Activated CD4-positive, CD25-positive, alpha-beta regulatory T cell treated with anti-CD3 and anti-CD28 coated beads, Interleukin-2, amount 50 U/mL, for 24 hours (primary cell): ENCODE data around the gene AKR1E2.
A peak's percentile ranks its signal among the peaks of the same experiment; 100 is the strongest.
"Not testable (repeated sequence)": the region's sequence is repeated elsewhere in the genome, so short reads cannot be mapped to it uniquely, and the experiment has no call there.

Source experiments
- ATAC-seq, 2 donors: fragments of 150-1000 bp; cut with Tn5 transposase; one replicate each; pipeline ENCODE4 v1.10.0; 2021; ENCODE audit warnings: mild to moderate bottlenecking in 1 of 2, moderate library complexity in 1 of 2

The AKR1E2 gene

GRCh38 chr10:4815646-4816180, 10.3 kb upstream of the AKR1E2 start:
- ATAC-seq, result not testable (repeated sequence)

GRCh38 chr10:4816966-4817365, 9.0 kb upstream of the AKR1E2 start:
- no peak for ATAC-seq

DNA sequence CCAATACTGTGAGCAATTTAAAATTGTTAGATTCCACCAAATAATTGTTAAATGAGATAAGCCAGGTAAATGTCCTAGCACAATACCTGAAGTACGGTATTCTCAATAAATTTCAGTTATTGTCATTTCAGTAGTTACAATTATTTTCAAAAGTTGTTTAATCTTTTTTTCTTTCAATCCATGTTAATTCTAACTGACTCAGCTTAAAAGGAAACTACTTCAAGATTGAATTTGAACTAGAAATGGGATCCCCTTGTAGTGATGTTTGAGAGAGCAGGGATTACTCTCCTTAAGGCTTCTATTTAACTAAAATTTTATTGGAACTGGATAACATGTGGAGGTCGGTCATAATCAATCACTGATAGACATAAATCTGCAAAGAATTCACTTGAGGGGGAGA, 6.9 kb upstream of the AKR1E2 start:
- ATAC-seq, result no peak

DNA sequence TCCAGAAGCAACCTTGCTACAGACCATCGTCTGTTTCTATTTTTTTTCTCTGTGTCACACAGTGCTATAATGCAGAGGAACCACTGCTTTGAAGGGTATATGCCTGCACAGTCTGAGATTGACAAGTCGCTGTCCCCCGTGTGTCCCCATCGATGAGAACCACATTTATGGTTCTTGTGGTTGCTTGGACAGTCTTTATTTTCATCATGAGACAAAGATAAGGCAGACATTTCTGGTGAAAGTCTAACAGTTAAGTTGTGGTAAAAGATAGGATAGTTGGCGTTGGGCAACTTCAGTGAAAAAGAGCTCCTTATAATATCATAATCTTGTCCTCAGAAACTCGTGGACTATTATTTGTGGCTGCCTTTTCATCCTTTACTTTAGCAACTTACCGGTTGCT, 6.3 kb upstream of the AKR1E2 start:
- no peak for ATAC-seq

- no peak for ATAC-seq
Observed at GRCh38 chr10:4820804-4821401, 5.1 kb upstream of the AKR1E2 start.

DNA sequence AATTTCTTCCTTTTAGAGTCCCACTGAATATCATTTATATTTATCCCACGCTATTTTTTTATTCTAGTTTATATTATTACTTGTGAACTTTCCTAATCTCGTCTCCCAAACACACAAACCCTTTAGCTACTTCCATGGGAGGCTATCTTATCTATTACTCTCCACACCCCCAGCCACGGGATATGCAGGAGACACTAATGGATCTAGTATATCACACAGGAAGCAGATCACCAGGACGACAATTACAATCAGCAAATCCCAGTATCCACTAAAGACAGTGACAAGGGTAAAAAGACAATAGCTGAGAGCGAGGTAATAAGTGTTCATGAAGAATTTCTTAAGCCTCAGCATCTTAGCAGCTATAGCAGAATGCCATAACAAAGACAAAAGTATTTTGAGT, 3.8 kb upstream of the AKR1E2 start:
- no peak for ATAC-seq

DNA sequence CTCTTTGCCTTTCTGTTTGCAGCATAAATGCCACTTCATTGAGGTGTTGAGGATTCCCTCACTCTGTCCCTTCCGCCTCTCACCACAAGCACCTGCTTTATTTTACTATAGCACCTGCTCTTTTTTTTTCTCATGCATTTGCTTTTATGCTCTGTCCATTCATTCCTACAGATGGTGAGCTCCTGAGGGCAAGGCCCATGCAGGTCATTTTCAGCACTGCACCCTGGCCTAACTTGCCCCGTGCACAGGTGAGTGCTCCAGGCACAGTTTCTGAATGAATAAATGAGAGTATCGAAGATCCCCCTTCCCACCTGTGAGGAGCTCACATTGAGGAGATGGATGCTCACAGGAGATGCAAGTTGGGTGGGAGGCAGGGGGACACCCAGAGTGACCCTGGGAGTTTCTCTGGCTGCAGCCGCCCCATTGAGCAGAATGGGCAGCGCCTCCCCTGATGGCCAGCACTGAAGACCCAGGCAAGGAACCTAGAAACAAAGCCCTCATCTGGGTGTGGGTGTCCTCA, 1.2 kb upstream of the AKR1E2 start:
- ATAC-seq, result no peak

- ATAC-seq, result no peak
Observed at GRCh38 chr10:4825456-4825867, 545 bp upstream of the AKR1E2 start.

GRCh38 chr10:4826792-4827324, 851 bp downstream of the AKR1E2 start:
- no peak for ATAC-seq

DNA sequence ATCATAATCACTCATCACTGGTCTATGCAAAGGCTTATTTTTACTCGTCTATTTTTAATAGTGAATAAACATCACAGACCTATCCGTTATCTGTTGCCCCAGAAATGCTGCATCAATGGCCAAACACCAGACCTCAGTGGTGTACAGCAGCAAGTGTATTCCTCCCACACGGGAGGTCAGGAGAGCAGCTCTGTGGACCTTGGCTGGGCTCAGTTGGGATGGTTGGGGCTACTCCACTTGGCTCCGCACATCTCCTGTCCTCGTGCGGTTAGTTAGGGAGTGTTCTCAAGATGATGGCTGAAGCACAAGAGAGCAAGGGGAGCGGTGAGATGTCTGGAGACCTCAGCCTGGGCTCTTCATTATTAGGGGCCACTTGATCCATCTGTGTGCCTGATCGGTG, 2.0 kb downstream of the AKR1E2 start:
- no peak for ATAC-seq

GRCh38 chr10:4830551-4830950, 4.5 kb downstream of the AKR1E2 start:
- no peak for ATAC-seq

DNA sequence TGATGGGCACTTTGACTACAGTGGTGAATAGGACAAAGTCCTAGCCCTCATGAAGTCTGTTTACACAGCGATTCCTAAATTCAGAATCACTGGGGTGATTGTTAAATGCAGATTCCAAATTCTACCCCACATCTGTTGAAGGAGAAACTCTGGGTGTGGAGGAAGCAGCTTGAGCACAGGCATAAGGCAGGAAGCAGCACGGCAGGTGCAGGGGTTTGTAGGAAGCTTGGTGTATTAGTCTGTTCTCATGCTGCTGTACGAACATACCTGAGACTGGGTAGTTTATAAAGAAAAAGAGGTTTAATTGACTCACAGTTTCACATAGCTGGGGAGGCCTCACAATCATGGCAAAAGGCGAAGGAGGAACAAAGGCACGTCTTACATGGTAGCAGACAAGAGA, 5.1 kb downstream of the AKR1E2 start:
- ATAC-seq, result no peak

GRCh38 chr10:4833286-4833685, 7.3 kb downstream of the AKR1E2 start:
- no peak for ATAC-seq

- no peak for ATAC-seq
Observed at GRCh38 chr10:4834898-4835405, 8.9 kb downstream of the AKR1E2 start.

DNA sequence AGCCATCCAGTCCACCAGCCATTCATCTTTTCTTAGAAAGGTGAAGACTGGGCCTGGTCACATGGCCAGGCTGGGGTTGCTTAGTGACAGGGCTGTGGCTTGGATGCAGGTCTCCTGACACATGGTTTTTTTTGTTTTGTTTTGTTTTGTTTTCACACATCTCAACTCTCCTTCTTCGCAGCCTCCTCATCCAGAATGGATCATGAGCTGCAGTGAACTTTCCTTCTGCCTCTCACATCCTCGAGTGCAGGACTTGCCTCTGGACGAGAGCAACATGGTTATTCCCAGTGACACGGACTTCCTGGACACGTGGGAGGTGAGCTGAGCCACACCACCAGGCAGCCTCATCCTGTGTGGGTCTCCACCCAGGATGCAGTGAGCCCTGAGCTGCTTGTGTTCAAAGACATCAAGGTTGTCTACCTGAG, 9.5 kb downstream of the AKR1E2 start:
- peak in 1 of 2 donors; percentile 46 for ATAC-seq

DNA sequence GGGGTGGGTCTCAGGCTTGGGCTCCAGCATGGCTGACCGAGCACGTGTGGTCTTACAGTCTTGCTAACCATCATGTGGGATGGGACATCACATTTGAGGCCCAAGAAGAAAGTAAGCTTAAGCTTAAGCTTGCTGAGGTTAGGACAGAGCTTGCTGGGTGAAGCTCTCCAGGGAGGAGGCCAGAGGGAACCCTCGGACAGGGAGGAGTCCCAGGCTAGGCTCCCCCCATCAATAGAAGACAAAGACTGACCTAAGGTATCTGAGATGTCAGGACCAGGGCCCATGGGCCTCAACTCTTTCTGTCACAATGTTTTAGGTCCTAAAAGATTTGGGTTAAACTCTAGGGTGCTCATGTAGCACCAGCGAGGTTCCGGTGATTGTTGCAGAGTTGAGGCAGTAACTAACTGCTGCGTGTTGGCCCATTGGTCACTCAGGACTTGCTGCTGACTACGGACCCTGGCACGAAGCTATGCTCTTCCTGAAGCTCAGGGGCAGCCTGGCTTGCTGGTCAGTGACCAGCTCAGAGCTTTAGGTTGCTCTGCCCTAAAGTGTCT, 10.5 kb downstream of the AKR1E2 start:
- no peak for ATAC-seq

- ATAC-seq, result no peak
Observed at GRCh38 chr10:4837551-4837950, 11.5 kb downstream of the AKR1E2 start.

- no peak for ATAC-seq
Observed at GRCh38 chr10:4838743-4839142, 12.7 kb downstream of the AKR1E2 start.

- no peak for ATAC-seq
Observed at GRCh38 chr10:4839353-4839752, 13.3 kb downstream of the AKR1E2 start.

DNA sequence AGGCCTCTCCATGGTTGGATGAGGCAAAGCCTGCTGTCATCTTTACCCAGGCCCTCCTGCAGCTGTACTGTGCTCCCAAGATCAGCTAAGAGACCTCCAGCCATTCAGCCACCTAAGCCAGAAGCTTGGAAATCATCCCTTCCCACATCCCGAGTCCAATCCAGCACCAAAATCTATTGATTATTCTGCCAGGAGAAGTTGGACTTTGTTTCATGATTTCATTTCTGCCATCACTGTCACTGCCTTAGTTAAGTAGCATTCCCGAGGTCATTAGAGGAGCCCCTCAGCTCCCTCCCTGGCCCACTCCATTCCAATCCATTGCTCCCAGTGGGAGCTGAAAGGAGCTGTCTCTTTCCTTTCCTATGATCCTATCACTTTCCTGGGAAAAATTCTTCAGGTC, 14.1 kb downstream of the AKR1E2 start:
- ATAC-seq, result no peak

DNA sequence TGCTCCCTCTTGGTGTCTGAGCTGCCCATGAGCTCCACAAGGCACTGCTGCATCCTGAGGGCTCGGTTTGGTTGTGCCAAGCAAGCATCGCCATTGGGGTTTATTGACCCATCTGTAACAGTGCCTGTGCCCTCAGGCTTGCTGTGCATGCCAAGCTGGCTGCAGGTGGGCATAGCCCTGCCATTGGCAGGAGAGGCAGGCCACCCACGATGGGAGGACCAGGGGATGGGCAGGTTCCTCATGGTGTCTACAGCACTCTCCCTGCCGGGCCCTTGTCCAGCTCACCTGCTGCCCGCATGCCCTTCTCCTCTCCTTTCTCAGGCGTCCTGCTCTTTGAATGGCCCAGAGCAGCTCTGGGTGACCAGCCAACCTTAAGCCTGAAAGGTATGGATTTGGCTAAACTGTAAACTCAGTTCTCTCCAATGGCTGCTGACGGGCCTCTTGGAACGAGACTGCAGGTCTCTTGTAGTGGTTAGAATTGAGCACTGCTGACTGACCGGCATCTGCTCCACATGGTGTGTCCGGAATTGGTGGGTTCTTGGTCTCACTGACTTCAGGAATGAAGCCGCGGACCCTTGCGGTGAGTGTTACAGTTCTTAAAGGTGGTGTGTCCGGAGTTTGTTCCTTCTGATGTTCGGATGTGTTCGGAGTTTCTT, 17.6 kb downstream of the AKR1E2 start:
- ATAC-seq, result no peak

- no peak for ATAC-seq
Observed at GRCh38 chr10:4844864-4845263, 18.9 kb downstream of the AKR1E2 start.

DNA sequence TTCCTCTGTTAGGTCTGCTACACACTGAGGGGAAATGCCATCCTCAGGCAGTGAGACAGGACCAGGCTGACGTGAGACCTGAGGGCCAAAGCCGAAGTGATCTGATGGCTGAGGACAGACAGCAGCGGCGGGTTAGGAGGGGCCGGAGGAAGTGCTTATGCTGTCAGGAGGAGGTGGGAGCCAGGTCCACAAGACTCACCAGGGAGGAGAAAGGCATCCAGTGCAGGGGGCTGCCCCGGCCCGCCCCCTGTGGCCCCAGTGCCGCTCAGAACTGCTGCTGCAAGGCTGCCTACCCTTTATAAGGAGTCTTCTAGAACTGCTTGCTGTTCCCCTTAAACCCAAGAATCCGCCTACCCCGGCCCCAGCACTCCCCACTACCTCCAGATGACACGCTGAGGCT, 19.8 kb downstream of the AKR1E2 start:
- ATAC-seq, result no peak

DNA sequence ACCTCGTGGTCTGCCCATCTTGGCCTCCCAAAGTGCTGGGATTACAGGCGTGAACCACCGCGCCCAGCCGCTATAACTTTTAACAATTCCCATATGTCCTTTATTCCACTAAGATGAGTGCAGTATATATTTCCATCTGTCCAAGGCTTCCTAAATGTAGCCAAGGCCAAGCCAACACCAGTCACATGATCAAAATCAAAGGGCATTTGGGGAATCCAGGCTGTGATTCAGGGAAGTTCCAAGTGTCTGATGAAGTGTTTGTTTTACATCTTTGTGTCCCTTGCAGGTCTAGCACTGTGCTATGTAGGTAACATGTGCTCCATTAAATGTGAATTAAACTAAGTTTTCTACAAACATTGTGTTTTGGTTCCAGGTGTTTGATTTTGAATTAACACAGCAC, 20.8 kb downstream of the AKR1E2 start:
- no peak for ATAC-seq
